Lung (tissue), 12 donors: ENCODE data around the gene MOK. TPM values are rescaled to one million over a fixed set of nuclear protein-coding genes. Genes with fewer than 3 reads are reported as not detected.

Source experiments
- ATAC-seq: fragments of 200-7000 bp; cut with Tn5 transposase; one replicate; pipeline ENCODE4 v1.9.1; 2020; ENCODE audit warnings: moderate number of reproducible peaks; ENCODE audit not compliant: insufficient read depth, low FRiP score
- DNase-seq, 3 donors: peaks; one replicate each; pipeline ENCODE4 v3.0.0-alpha.2; 2013 to 2017
- H3K27ac ChIP-seq, 2 donors: one replicate each; pipeline ENCODE4 v1.5.1; 2013; ENCODE audit warnings: mild to moderate bottlenecking in 2 of 2, moderate library complexity in 2 of 2, control low read depth in 1 of 2, inconsistent platforms in 1 of 2, low read depth in 1 of 2, low read length in 1 of 2
- H3K27me3 ChIP-seq, 3 donors: one replicate each; pipeline ENCODE4 v1.5.1; 2013; ENCODE audit warnings: low read length in 2 of 3; ENCODE audit not compliant: control insufficient read depth in 3 of 3, insufficient read depth in 3 of 3
- H3K36me3 ChIP-seq, 4 donors: one replicate each; pipeline ENCODE4 v1.5.1; 2013; ENCODE audit warnings: low read length in 4 of 4, mild to moderate bottlenecking in 1 of 4, moderate library complexity in 1 of 4; ENCODE audit not compliant: control insufficient read depth in 4 of 4, insufficient read depth in 4 of 4
- H3K4me1 ChIP-seq, 5 donors: one replicate each; pipeline ENCODE4 v1.5.1; 2013; ENCODE audit warnings: low read length in 5 of 5, mild to moderate bottlenecking in 2 of 5, moderate library complexity in 1 of 5; ENCODE audit not compliant: control insufficient read depth in 5 of 5, insufficient read depth in 5 of 5
- H3K4me3 ChIP-seq: one replicate; pipeline ENCODE4 v1.5.1; 2013; ENCODE audit warnings: mild to moderate bottlenecking, control low read depth, moderate library complexity
- H3K9ac ChIP-seq, 2 donors: one replicate each; pipeline ENCODE4 v1.5.1; 2013; ENCODE audit warnings: low read length in 2 of 2, control low read depth in 1 of 2; ENCODE audit not compliant: insufficient read depth in 1 of 2
- H3K9me3 ChIP-seq, 4 donors: one replicate each; pipeline ENCODE4 v1.5.1; 2013; ENCODE audit warnings: low read length in 3 of 4, mild to moderate bottlenecking in 1 of 4, moderate library complexity in 1 of 4; ENCODE audit not compliant: control insufficient read depth in 4 of 4, insufficient read depth in 3 of 4
- CTCF ChIP-seq: IDR thresholded peaks from 2 replicates; pipeline ENCODE4 v1.5.1; 2012; ENCODE audit warnings: mild to moderate bottlenecking; ENCODE audit errors: control extremely low read depth, extremely low read depth
- WGBS, 2 donors: extraction: QIAGEN DNeasy Blood & Tissue Kit; methylation state at CpG; one replicate each; pipeline ENCODE4 v1.1.7; 2013; 5-methylcytosine and 5-hydroxymethylcytosine counted together
- polyA plus RNA-seq, 2 donors: library from polyadenylated mRNA; stranded (reverse); fragments of 200-250 nt; gene quantifications; one replicate each; pipeline ENCODE4 v1.2.1, GENCODE V29; 2013
- total RNA-seq, 2 donors: library from RNA; depleted of rRNA in 1 of 2; stranded (reverse); fragments of >200 nt in 1 of 2; gene quantifications; one replicate each; pipeline ENCODE4 v1.2.1, GENCODE V29; 2014 to 2021
- donor health status: control.
- donor health status: control.
- donor health status: Bipolar disorder and iron deficiency.
- donor health status: healthy.
- donor health status: DM: yes; HTN: yes; CAD: no.

The MOK gene
- total and polyA plus RNA-seq, 4 donors, result 11.1 to 35.4 (median 25.4) TPM

- H3K4me1 ChIP-seq, result peaks cover 0 to 6% (median 0%) of the 10 kb centered on the region in 5 donors
- H3K9ac ChIP-seq, result no peak overlapping the region
- peaks cover 0 to 26% (median 5%) of the 10 kb centered on the region in 4 donors for H3K36me3 ChIP-seq
- WGBS, 2 donors, result 73 to 83% methylated on average over 7 of the region's 7 CpGs
- H3K27me3 ChIP-seq, result no peaks in the 10 kb centered on the region
- H3K27ac ChIP-seq, result no peak overlapping the region
- TF ChIP-seq CTCF, result no peak
- H3K4me3 ChIP-seq, result no peak overlapping the region
- no peaks in the 10 kb centered on the region for H3K9me3 ChIP-seq
- no peak for DNase-seq
- no peak for ATAC-seq
Measured at GRCh38 chr14:102277874-102278630, 26.9 kb downstream of the MOK start.

GRCh38 chr14:102275866-102276265 lies 29.1 kb downstream of the MOK start:
- Histone ChIP-seq H3K9me3 (no peaks in the 10 kb centered on the region), H3K4me3 (no peak overlapping the region), H3K4me1 (peaks cover 0 to 6% (median 0%) of the 10 kb centered on the region in 5 donors), H3K9ac (no peak overlapping the region), H3K27ac (no peak overlapping the region), H3K36me3 (peaks cover 0 to 19% (median 3%) of the 10 kb centered on the region in 4 donors), H3K27me3 (no peaks in the 10 kb centered on the region)
- TF ChIP-seq CTCF, result no peak
- DNase-seq (no peak), ATAC-seq (no peak)
- 95 to 98% methylated on average over 7 of the region's 7 CpGs for WGBS, 2 donors

GRCh38 chr14:102272392-102272791 lies 32.6 kb downstream of the MOK start:
- Histone ChIP-seq H3K9me3 (no peaks in the 10 kb centered on the region), H3K36me3 (no peaks in the 10 kb centered on the region), H3K4me3 (no peak overlapping the region), H3K4me1 (no peaks in the 10 kb centered on the region), H3K27me3 (no peaks in the 10 kb centered on the region), H3K9ac (no peak overlapping the region), H3K27ac (no peak overlapping the region)
- no peak for DNase-seq
- ATAC-seq, result no peak
- WGBS, 2 donors, result 90 to 94% methylated on average over 5 of the region's 5 CpGs
- TF ChIP-seq CTCF, result no peak
